Measurements from ENCODE around the gene NKRF. TPM values are rescaled to one million over a fixed set of nuclear protein-coding genes. Genes with fewer than 3 reads are reported as not detected.

NKRF gene
- total and polyA plus RNA-seq, 2 of the 8 experiments (the other 6 are each of a cell fraction or from before 2014, with no cell fraction given), result 3.8 to 11.4 TPM

GRCh38 chrX:119622356-119623232, 16.4 kb upstream of the NKRF start:
- no peak overlapping the region for H3K18ac ChIP-seq (ENCODE audit: extremely low read depth, low read length)
- no peak overlapping the region for H3K4me2 ChIP-seq (ENCODE audit: insufficient read depth in 1 of 2, low read depth in 2 of 2, low read length in 2 of 2)
- H3K23ac ChIP-seq (ENCODE audit: insufficient read length), result no peak overlapping the region
- no peaks in the 10 kb centered on the region for H3K9me3 ChIP-seq (ENCODE audit: insufficient read depth in 2 of 2, low read depth in 1 of 2, low read length in 1 of 2)
- H3K56ac ChIP-seq (replicated peaks; ENCODE audit: insufficient read length, low read depth, low read length), result no peak overlapping the region
- no peaks in the 10 kb centered on the region for H3K79me2 ChIP-seq (ENCODE audit: control insufficient read depth in 1 of 2, insufficient read depth in 2 of 2, low read length in 2 of 2)
- H2BK5ac ChIP-seq (ENCODE audit: low read depth, low read length), result no peak overlapping the region
- no peak overlapping the region for H3K4ac ChIP-seq (replicated peaks; ENCODE audit: insufficient read length, low read depth, low read length)
- 88% methylated on average over 9 of the region's 9 CpGs; no CpG with 5 or more reads in 1 of the 2 experiments for WGBS, 2 experiments (ENCODE audit: extremely low coverage in 1 of 2, insufficient coverage in 1 of 2, insufficient read length in 1 of 2, insufficient replicate concordance in 2 of 2, low coverage in 1 of 2, low lambda C conversion rate in 2 of 2, missing lambda C conversion rate in 1 of 2)
- no peak overlapping the region for H4K8ac ChIP-seq (ENCODE audit: extremely low read depth, insufficient read depth, low read length)
- ChIA-PET CTCF (ENCODE audit: partially characterized antibody) (interaction anchor here (0.6 kb wide), 1 partner anchor 105 kb away, joined by 3 read pairs; no protein-coding TSS in a partner anchor), POLR2A (ENCODE audit: partially characterized antibody) (interaction anchor here (1.1 kb wide), 1 partner anchor 70 kb away, joined by 5 read pairs; the partner anchor contains the start of gene SEPTIN6)
- H3K27me3 ChIP-seq (replicated peaks in 1 of 4; ENCODE audit: control insufficient read depth in 3 of 4, extremely low read depth in 1 of 4, insufficient read depth in 3 of 4, low read length in 3 of 4), result no peaks in the 10 kb centered on the region
- H2BK20ac ChIP-seq (ENCODE audit: low read length), result no peak overlapping the region
- H3K27ac ChIP-seq (ENCODE audit: low read depth, low read length), result no peak overlapping the region
- H3K4me1 ChIP-seq (replicated peaks in 1 of 4; ENCODE audit: control insufficient read depth in 3 of 4, insufficient read depth in 4 of 4, low read length in 3 of 4), result peaks cover 0 to 5% (median 3%) of the 10 kb centered on the region in 4 experiments; a peak in 2 of 7 replicates
- H3K4me3 ChIP-seq (ENCODE audit: extremely low read depth in 1 of 4, insufficient read depth in 2 of 4, low read depth in 3 of 4, low read length in 4 of 4), result no peak overlapping the region
- DNase-seq (ENCODE audit: low read depth in 1 of 2, low spot score in 2 of 2), result no peak
- H2BK12ac ChIP-seq (ENCODE audit: low read depth, low read length), result no peak overlapping the region
- no peak overlapping the region for H4K91ac ChIP-seq (replicated peaks; ENCODE audit: insufficient read length, low read length)
- H3K23me2 ChIP-seq (ENCODE audit: low read depth, low read length), result no peaks in the 10 kb centered on the region
- H2BK120ac ChIP-seq (replicated peaks; ENCODE audit: low read depth, low read length), result no peak overlapping the region
- no peaks in the 10 kb centered on the region for H4K20me1 ChIP-seq (replicated peaks in 1 of 2; ENCODE audit: control insufficient read depth in 1 of 2, insufficient read depth in 2 of 2, low read length in 2 of 2)
- no peak overlapping the region for H3K9ac ChIP-seq (replicated peaks in 1 of 4; ENCODE audit: extremely low read depth in 1 of 4, low read depth in 3 of 4, low read length in 3 of 4)
- H2AFZ ChIP-seq (ENCODE audit: low read length), result no peak overlapping the region
- no peak overlapping the region for H2AK5ac ChIP-seq (ENCODE audit: low read depth, low read length)
- no peak overlapping the region for H3K14ac ChIP-seq (ENCODE audit: insufficient read length)
- no peak overlapping the region for H2BK15ac ChIP-seq (ENCODE audit: low read length)
- no peaks in the 10 kb centered on the region for H3K79me1 ChIP-seq (ENCODE audit: low read depth, low read length)
- no peak overlapping the region for H4K5ac ChIP-seq (ENCODE audit: insufficient read length, low read depth, low read length)
- FAIRE-seq, result no peak
- H3K36me3 ChIP-seq (ENCODE audit: control insufficient read depth in 2 of 4, insufficient read depth in 4 of 4, low read length in 3 of 4), result no peaks in the 10 kb centered on the region; a peak in 1 of 8 replicates
- TF ChIP-seq SIN3A (conservative IDR thresholded peaks at IDR 0.05 in 1 of 2, IDR thresholded peaks at IDR 0.05 in 1 of 2; ENCODE audit: low read depth in 1 of 2, low read length in 2 of 2) (no peak), POLR2AphosphoS5 (IDR thresholded peaks at IDR 0.05; ENCODE audit: low read depth, low read length) (no peak), ATF2 (IDR thresholded peaks at IDR 0.05; ENCODE audit: low read length) (no peak), CREB1 (IDR thresholded peaks at IDR 0.05) (no peak), RXRA (IDR thresholded peaks at IDR 0.05; ENCODE audit: insufficient read depth, low read depth, low read length) (no peak), KDM5A (IDR thresholded peaks at IDR 0.05; ENCODE audit: low read length) (no peak), GTF2F1 (IDR thresholded peaks at IDR 0.05; ENCODE audit: borderline replicate concordance, low read depth, low read length) (no peak), CEBPB (IDR thresholded peaks at IDR 0.05; ENCODE audit: low read depth, low read length) (no peak), TEAD4 (IDR thresholded peaks at IDR 0.05; ENCODE audit: low read depth, low read length) (no peak)

Data from H1 (cell line).